NCI-H774 (cell line): ENCODE results near the gene ZNF628.
"Not testable (repeated sequence)": the region's sequence is repeated elsewhere in the genome, so short reads cannot be mapped to it uniquely, and the experiment has no call there.

Source experiments
- DNase-seq: peaks from one replicate; lab custom pipeline; 2025; lab: John Stamatoyannopoulos, UW

The ZNF628 gene

DNA sequence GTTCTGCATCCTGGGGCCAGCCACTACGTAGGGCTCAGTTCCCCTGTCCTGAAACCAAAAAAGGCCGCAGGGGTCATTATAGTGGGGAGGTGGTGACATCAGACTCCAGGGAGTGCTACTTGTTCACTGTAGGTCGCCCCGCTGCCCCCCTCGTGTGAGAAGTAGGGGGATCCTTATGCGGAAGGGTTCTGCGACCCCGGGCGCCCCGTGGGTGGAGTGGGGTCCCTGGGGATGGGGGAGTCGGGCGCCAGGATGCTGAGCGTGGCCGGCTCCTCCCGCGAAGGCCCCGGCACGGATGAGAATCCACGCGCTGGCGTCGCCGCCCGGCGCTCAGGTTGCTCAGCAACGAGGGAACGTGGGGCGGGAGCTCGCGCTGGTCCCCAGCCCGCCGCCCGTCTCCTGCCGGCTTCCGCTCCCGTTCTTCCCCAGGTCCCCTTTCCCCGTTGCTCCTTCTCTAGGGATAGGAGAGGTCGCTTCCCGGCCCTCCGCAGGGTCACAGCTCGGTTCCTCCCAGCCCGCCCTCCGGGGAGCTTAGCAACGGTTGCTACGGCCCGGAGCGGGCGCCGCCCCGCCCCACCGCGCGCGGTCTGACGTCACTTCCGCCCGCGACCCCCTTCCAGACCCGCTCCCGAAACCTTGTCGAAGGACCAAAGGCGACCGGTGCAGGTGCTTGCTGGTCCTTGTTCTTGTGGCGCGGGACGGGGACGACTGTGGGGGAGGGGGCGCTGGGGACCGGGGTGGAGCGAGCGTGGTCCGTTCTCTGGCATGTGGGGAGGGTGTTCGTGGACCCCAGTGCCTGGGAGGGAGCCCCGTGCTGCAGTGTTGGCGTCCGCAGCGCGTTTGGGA, 8.4 kb downstream of the ZNF628 start, which contains the start of gene NAT14:
TSS of gene NAT14 (plus strand) at position 596 of the 846 bp plus-strand sequence. CDS start 521 bp downstream, outside the sequence.
- DNase-seq = peak; percentile 67

DNA sequence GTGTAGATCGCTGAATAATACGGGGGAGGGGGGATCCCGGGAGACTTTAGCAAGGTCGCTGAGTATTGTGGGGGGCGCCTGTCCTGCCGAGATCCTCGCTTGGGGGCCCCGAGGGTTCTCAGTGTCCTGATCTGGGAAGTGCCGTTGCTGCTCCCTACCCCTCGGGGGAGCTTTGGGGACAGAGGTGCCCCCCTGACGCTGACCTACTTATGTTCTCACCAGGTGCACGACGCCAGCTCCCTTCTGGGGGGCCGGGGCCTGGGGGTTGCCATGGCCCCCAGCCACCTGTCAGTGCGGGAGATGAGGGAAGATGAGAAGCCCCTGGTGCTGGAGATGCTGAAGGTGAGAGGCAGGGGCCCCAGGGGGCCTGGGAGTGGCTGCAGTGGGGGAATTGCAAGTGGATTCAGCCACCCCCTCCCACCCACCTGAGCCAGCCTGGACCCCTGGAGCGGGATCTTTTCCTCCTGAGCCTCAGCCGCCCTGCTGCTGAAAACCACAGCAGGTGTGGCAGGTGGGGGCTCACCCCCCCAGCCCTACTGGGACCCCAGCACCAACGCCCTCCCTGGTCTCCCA, 9.1 kb downstream of the ZNF628 start:
- no peak for DNase-seq

DNA sequence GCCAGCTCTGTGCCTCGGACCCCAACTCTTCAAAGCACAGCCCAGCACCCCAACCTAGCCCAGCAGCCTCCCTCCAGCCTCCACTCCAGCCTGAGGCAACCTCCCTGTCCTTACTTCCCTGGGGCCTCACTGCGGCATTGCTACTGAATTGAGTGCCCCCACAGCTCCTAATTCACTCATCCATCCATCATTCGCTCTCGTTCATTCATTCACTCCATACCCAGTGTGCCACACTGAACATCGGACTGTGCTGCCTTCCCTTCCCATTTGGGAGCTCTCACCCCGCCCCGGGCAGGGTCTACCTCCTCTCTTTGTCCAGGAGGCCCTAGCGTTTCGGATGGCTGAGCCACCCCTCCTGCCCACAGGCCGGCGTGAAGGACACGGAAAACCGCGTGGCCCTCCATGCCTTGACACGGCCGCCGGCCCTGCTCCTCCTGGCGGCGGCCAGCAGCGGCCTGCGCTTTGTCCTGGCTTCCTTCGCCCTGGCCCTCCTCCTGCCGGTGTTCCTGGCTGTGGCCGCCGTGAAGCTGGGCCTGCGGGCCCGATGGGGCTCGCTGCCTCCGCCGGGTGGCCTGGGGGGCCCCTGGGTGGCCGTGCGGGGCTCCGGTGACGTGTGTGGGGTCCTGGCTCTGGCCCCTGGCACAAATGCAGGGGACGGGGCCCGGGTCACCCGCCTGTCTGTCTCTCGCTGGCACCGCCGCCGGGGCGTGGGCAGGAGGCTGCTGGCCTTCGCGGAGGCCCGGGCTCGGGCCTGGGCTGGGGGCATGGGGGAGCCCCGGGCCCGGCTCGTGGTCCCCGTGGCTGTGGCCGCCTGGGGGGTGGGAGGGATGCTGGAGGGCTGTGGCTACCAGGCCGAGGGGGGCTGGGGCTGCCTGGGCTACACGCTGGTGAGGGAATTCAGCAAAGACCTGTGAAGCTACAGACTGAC, 9.9 kb downstream of the ZNF628 start:
- DNase-seq = no peak

DNA sequence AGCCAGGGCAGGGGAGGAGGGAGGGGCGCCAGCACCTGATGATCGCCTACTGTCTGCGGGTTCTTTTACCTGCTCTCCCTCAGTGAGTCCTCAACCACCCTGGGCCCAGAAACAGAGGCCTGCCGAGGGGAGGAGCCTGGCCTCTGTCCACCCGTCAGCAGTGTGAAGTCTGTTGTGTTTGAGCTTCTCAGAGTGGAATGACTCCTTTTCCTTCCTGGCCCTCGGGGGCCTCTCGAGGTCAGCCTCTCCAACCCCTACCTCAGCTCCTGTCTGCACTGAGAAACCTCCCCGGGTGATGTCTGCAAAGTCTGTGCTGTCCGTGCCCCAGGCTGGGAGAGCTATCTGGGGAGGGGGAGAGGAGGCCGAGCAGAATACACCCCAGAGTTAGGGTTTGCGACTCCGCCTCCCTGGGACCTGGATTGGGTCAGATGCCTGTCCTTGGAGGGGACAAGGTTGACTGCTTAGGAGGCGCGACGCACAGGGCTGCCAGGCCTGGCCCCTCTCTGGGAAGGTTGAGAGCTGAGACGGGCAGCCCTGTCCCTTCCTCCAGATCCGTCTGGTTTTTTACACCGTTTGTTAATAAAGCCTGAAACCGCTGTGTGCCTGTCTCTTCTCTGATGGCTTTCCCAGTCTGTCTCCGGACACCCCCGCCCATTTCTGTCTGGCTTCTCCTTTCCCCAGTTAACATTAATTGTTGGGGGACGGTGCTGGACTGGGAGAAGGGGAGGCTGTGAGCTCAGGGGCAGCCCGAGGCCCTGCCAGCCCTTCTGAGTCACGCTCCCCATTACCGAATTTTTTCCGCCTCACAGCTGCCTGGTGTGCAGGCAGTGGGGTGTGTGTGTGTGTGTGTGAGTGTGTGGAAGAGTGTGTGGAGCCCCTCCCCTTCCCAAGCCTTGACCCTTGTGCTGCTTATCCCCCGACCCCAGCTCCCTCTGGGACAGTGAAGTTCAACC, 10.8 kb downstream of the ZNF628 start:
- no peak for DNase-seq

DNA sequence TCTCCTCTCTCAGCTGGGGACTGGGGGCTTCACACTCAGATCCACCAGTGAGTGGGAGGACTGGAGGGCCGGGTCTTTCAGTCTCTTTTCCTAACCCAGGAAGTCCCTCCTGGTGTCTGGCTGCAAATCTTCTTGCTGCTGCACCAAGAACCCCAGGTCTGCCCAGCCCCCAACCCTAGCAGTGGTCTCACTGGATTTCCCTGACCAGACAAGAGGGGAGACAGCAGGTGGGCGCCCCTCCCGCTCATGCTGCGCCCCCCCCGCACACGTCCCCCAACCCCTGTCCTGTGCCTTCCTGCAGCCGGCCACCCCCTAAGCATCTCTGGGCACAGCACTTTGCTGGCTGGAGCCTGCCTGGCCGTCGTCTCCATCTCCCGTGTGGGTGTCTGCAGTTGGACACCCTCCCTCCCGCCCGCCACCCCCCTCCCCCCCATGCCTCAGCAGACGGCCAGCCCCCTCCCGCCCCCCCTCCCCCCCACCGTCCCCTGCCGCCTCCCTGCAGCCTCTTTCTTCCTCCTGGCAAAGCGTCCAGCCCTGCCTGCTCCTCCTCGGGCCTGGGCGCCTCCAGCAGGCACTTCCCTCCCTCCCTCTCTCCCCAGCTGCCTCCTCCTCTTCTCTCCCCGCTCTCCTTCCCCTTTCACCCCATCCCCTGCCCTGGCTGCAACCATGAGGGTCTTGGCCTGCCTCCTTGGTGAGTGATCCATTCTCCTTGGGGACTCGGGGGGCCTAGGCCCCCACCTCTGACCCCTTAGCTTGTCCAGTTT, 11.7 kb downstream of the ZNF628 start, which contains the start of gene SSC5D:
TSS of gene SSC5D (plus strand) at position 513 of the 764 bp plus-strand sequence. CDS start at position 667, 154 bp downstream.
- no peak for DNase-seq

DNA sequence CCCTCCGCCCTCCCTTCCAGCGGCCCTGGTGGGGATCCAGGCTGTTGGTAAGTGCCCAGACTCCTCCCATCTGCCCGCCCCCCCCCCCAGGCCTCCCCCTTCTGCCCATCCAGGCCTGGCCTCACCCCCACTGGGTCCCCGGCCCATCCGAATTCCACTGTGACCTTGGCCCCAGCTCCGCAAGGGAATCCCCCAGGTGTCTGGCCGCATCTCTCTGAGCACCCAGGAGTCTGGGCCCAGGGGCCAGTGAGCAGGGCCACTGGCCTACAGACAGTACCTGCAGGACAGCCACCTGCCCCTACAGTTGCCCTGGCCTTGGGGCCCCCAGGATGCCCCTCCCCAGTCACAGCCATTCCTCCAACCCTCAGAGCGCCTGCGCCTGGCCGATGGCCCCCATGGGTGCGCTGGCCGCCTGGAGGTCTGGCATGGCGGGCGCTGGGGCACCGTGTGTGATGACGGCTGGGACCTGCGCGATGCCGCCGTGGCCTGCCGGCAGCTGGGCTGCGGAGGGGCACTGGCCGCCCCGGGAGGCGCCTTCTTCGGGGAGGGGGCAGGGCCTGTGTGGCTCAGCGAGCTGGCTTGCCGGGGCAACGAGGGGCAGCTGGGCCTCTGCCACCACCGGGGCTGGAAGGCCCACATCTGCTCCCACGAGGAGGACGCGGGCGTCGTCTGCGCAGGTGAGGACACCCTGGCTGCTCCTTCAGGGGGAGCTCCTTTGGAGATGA, 12.7 kb downstream of the ZNF628 start:
- DNase-seq = no peak

DNA sequence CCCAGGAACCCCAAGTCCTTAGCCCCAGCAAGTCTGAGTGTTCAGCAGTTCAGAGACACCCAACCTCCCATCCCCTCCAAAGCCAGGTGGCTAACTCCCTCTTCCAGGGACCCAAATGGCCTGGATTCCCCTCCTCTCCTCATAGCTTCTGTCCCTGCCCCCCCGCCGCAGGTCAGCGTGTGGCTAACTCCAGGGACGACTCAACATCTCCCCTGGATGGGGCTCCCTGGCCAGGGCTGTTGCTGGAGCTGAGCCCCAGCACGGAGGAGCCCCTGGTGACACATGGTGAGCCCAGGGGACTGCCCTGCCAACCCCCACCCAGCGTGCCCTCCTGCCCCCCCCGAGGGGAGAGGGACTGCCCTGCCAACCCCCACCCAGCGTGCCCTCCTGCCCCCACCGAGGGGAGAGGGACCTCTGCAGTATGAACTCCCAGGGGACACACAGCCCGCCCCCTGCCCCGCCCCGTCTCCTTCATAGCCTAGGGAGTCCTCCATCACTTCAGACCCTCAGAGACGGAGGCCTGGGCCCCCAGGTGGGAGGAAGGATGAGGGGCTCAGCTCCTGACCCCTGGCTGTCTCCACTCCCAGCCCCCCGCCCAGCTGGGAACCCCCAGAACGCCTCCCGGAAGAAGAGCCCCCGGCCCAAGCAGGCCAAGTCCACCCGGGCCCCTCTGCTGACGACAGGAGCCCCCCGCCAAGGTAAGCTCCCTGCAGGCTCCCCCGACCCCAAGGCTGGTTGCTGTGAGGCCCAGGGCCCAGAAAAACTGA, 13.5 kb downstream of the ZNF628 start:
- DNase-seq = no peak

DNA sequence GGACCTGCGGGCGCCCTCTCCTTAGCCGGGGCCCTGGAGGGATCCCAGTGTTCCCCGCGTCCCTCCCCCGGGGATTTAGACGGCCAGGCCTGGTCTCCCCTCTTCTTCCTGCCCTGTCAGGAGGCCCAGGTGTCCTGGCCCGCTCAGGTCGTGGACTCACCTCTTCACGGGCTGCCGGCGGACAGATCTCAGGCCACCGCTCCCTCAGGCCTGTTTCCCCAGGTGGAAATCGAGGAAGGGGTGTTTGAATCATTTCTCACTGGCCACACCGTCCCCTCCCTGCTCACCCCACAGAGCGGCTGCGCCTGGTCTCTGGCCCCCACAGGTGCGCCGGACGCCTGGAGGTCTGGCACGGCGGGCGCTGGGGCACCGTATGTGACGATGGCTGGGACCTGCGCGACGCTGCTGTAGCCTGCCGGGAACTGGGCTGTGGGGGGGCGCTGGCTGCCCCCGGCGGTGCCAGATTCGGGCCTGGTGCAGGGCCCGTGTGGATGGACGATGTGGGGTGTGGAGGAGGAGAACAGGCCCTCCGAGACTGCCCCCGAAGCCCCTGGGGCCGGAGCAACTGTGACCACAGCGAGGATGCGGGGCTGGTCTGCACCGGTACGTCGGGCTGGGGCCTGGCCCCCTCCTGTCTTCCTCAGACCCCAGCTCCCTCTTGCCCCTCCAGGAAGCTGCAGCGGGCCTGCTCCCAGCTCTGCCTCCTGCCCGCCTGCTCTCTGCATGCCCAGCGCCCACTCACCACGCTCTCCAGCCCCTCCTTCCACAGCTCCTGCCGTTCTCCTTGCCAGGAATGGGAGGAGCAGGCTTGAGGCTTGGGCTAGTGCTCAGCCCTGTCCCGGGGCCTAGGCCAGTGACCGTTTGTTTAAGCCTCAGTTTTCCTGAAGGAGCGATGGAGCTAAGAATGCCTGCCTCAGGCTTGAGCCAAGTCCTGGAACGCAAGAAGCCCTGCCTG, 14.3 kb downstream of the ZNF628 start:
- DNase-seq = no peak

DNA sequence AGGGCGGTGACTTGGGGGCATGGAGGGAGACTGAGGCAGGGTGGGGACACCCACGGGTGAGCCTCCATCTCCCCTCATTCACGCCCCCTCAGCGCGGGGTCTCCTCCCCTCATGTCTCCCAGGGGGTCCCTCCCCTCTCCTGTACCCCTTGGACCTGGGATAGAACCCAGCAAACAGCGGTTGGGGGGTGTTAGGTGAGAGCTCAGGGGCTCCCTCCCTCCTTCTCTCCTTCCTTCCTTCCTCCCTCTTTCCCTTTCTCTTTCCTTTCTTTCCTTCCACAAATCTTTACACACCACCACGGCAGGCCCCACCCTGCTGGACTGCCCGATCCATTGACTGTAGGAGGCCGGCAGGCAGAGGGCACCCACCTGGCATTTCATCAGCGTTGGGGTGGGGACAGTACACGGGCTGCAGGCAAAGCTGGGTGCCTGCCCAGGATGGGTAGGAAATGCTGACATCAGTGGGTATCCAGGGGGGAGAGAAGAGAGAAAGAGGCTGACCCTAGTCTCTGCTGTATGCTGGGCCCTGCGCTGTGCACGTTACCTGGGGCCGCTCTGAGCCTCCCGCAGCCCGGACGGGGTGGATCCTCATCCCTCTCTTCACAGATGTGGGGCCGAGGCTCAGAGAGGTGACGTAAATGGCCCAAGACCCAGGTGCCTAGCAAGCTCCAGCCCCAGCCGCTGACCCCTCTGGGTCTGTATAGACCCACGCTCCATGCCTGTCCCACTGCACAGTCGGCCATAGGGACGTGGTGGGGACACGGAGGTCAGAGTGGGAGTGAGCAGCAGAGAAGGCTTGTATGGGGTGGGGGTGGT, 15.3 kb downstream of the ZNF628 start:
- DNase-seq = no peak

DNA sequence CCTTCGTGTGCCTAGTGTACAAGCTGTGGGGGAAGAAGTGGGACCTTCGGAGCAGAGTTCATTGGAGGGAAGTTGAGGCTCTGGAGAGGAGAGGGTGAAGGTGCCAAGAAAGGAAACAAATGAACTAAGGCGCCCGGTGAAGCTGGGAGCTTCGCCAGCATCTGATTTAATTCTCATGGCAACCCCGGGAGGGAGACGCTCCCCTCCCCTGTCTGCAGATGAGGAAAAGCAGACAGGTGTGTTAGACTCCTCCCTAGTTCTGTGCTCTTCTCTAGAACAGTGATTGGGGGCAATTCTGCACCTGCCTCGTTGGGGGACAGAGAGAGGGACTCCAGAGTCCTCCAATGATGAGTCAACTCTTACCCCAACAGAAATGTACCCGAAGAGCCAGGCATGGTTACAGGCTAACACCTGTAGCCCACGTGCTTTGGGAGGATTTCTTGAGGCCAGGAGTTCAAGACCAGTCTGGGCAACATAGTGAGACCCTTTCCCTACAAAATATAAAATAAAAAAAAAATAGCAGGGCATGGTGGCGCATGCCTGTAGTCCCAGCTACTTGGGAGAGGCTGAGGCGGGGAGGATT, 16.0 kb downstream of the ZNF628 start:
- DNase-seq = no peak

DNA sequence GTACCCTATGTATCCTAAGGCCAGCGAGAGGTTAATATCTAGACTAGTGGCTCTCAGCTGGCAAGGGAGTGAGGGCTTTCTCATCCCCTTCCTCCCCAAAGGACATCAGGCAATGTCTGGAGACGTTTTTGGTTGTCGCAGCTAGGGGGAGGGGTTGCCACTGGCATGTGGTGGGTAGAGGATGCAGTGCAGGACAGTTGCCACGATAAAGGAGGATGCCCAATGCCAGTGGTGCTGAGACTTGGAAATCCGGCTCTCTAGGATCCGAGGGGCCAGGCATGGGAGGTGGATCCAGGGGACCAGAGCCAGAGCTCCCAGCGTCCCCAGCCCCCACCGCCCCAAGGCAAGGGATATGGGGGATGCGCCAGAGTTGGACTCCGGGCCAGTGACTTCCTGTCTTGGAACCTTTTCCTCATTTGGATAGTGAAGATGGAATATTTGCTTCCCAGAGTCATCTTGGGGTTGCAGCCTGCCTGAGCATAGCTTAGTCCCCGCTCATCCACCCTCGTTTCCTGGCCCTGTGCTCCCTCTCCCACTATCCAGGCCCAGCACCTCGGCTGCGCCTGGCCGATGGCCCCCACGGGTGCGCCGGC, 16.7 kb downstream of the ZNF628 start:
- DNase-seq = no peak

DNA sequence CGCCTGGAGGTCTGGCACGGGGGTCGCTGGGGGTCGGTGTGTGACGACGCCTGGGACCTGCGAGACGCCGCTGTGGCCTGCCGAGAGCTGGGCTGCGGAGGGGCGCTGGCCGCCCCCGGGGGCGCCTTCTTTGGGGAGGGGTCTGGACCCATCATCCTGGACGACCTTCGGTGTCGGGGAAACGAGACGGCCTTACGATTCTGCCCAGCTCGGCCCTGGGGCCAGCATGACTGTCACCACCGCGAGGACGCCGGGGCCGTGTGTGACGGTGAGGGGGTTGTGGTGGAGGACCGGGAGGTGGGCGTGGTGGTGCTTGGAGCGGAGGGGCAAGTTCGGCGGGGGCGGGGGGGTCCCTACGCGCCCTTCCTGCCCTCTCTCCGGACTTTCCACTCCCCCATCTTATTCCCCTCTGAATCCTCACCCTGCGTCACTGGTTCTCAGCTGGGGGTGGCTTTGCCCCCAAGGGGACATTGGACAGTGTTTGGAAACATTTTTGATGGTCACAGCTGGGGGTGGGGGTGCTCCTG, 17.3 kb downstream of the ZNF628 start:
- DNase-seq = no peak

DNA sequence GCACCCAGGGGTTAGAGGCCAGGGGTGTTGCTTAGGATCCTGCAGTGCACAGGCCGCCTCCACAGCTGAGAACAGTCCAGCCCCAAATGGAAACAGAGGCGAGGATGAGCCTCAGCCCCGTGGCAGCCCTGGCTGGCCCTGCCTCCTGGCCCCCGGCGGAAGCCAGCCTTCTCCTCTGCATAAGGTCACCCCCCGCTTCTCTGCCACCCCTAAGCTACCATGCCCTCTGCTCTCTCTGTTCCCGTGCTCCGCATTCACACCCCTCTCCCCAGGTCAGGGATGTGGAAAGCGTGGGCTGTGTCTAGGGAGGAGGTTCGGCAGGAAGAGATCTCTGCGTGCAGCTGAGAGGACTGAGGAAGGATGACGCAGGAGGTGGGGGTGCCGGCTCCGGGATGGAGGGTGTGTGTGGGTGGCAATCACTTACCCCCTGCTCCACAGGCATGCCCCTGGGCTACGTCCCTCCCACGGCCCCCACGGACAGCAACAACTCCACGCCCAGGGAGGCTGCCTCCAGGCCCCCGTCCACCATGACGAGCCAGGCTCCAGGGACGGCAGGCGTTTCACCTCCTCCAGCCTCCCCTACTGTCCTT, 17.9 kb downstream of the ZNF628 start:
- DNase-seq = no peak

DNA sequence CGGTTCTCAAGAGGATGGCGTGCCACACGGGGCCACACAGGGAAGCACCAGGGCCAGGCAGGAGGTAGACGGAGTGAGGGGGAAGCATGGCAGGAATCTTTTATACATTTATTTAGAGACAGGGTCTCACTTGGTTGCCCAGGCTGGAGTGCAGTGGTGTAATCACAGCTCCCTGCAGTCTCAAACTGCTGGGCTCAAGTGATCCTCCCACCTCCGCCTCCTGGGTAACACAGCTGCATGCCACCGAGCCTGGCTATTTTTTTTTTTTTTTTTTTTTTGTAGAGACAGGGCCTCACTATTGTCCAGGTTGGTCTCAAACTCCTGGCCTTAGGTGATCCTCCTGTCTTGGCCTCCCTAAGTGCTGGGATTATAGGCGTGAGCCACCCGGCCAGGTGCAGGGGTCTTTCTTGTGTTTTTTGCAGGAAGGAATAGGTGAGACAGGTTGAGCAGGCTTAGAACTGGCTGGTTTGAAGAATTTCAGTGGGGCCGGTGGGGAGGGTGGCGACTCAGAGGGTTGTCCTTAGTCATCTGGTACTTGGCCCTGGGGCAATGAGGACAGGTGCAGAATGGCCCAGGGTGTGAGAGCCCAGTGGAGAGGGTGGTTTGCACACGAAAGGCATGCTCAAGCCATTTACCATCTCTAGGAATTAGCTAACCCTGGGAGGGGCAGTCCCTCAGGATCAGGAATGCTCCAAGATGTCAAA, 19.4 kb downstream of the ZNF628 start:
- no peak for DNase-seq

DNA sequence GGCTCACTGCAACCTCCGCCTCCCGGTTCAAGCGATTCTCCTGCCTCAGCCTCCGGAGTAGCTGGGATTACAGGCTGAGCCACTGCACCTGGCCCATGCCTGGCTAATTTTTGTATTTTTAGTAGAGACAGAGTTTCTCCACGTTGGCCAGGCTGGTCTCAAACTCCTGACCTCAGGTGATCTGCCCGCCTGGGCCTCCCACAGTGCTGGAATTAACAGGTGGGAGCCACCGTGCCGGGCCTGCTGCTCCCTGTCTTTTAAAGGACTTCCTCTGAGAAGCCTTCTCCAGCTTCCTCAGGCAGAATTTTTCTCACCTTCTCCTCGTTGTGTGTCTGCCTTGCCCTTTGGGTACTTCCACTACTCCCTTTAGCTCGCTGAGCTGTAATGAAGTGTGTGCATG, 20.4 kb downstream of the ZNF628 start:
- not testable (repeated sequence) for DNase-seq
